HG03460 (cell line): ENCODE measurements around the gene LY9.
"Not testable (repeated sequence)": the region's sequence is repeated elsewhere in the genome, so short reads cannot be mapped to it uniquely, and the experiment has no call there.

Experiments
- ATAC-seq: cut with Tn5 transposase; IDR thresholded peaks from one replicate; pipeline ENCODE4 v1.9.1; 2021; ENCODE audit not compliant: unreplicated experiment

Gene LY9

DNA sequence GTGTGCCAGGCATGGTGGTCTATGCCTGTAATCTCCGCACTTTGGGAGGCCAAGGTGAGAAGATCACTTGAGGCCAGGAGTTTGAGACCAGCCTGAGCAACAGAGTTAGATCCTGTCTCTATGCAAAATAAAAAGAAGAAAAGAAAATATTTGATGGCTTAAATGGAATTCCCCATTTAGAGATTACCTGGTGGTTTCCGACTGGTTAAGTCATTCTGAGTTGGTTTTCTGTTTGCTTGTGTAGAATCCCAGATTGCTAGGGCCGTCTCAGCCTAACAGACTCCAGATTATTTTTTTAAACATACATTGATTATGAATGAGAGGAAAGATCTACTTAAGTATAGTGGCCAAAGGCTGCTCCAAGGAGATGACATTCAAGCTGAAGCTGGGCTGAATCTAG lies 22.9 kb upstream of the LY9 start:
- ATAC-seq: no peak

DNA sequence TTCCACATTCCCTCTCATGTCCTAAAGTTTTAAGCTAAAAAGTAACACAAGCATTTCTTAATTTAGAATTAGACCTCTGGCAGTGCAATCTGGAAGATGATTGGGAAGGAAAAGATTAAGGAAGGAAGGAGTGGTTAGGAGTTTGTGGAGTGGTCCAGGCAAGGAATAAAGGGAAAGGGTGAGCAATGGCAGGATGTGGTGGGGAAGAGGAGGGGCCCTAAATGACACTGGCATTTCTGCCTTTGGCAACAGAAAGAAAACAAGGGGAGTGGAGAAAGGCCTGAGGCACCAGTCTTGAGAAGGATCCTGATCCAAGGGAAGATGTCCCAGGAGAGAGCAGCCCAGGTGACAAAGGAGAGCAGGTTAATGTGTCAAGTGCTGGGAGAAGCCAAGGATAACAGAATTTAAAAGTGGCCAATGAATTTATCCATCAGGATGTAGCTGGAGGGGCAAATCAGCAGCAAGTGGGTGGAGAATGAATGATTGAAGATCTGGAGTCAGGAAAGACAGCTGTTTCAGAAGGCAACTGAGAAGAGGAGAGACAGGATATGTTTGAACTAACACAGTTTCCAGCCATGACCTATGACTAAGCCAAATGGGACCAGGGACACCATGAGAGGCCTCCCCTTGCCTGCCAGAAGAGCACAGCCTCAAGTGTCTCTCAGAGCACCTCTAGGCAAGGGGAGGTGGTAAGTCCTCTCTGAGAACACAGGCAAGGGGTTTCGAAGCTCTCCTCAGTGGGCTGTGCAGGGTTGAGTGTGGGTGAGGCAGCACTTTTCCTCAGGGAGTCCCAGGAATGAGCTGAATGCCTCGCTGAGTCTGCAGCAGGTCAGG lies 20.9 kb upstream of the LY9 start:
- ATAC-seq: no peak

DNA sequence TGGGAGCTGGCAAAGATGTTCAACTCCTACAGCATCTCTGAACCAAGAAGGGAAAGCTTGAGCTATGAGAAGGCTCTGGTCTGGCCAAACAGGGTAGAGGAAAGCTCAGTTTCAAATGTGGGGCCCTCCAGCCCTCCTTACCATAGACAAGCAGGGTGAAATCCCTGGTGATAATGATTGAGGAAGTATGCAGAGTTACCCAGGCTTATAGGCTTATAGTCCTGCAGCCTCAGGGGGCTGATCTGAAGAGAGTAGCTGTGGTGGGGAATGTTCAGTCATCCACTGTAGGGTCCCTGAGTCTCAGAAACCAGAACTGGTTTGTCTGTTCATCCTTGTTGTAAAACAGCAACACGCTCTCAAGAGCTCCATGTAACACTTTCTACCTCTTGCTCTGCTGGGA lies 19.8 kb upstream of the LY9 start:
- ATAC-seq: peak; percentile 46

DNA sequence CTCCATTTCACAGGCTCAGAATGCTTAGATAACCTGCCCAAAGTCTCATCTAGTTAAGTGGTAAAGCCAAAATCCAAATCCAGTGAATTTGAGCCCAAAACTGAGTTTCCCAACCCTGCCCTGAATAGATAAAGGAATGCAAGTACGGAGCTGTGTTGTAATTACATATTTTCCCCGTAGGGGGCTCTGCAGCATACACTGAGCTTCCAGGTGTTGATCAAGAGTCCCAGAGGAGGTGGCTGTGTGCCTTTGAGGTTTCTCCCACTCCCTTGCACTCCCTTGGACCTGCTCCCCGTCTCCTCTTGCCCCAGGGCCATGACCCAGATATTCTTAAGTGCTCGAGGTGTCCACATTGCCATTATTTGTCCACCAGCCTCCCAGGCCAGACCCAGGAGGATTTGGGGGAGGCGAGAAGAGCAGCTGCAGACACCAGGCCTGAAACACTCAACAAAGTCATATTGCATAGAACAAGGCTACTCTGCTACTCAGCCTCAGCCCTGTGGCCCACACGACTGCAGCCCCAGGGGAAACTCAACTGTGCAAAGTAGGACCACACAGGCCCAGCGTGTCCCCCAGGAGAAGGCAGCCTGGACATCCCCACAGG lies 18.4 kb upstream of the LY9 start:
- no peak for ATAC-seq

DNA sequence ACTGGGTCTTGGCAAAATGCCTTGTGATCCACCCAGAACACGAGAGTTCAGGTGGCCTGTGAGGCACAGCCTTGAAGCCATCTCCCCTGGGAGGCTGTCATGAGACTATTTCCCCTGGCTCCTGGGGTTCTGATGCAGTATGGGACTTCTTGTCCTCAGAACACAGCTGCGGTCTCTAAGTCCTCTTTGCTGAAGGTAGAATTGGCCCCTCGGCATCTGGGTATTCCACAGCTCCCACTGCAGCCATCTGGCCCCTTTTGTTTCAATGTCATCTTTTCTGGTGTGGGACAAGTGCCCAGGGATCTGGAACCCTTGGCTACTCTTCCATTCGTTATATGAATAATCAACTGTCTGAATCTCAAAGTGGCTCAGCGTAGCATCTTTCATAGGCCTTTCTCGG lies 17.0 kb upstream of the LY9 start:
- no peak for ATAC-seq

DNA sequence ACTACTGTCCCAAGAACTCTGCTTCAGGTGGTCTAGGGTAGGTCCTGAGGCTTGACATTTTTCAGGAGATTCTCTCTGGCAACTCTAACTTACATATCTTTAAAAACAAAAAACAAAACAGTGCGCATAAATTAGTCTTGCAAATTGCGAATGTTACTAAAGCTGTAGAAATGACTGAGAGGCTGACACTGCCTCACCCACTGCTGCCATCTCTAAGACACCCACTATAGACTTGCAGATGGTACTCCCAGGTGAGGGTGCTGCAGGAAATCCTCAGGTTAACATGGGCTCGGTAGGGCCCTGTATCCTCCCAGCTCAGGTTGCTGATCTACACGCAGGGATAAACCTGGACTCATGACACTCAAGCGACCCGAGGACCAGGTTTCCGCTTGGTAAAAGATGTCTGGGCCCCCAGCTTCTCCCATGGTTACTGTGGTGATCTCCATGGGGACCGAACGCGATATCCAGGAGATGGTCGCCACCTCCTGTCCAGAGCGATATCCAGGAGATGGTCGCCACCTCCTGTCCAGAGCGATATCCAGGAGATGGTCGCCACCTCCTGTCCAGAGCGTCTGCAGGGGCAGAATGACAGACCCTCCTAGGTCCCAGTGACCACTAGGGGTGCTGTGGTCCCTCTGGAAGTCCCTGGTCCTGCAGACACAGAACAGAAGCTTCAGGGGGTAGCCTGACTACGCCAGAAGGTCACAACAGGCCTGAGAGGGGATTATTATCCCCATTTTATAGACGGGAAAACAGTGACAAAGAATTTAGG lies 16.2 kb upstream of the LY9 start:
- ATAC-seq: no peak

DNA sequence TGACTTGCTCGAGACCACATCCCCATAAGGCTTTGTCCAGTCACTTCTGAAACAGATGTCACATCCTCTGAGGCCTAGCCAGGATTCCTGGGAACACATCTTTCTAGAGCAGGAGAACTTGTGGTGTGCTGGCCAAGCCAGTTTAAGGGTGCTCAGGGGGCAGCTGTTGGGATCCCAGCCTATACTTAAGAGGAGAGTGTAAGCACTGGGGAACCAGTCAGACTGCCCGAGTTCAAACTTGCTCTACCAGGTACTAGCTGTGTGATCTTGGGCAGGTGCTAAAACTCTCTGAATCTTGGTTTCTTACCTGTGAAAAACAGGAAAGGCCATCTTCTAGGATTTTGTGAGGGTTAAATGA lies 15.6 kb upstream of the LY9 start:
- no peak for ATAC-seq

DNA sequence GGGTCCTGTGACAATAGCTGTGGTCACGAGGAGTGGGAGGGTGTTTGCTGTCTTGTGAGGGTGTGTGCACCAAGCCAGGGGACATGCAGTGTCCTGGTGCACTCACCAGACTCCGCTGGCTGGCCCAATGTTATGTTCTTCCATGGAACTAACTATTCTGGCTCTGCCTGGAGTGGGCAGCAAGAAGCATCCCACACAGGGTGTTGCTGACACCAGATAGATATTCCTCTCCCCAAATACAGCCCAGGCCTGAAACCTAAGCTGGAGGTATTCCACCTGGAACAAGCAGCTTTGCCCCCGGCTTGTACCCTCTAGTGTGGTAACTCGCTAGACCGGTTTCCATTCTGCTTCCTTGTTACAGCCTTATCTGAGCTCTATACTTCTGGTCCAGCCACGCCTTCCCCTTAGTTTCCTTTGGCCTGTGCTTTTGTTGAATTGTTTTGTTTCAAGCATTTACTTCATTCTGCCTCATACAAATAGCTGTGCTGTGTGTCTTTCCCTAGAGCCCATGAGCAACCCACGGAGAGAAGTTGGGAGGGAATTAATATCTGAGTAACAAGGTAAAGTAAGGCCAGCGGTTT lies 14.7 kb upstream of the LY9 start:
- ATAC-seq: no peak

DNA sequence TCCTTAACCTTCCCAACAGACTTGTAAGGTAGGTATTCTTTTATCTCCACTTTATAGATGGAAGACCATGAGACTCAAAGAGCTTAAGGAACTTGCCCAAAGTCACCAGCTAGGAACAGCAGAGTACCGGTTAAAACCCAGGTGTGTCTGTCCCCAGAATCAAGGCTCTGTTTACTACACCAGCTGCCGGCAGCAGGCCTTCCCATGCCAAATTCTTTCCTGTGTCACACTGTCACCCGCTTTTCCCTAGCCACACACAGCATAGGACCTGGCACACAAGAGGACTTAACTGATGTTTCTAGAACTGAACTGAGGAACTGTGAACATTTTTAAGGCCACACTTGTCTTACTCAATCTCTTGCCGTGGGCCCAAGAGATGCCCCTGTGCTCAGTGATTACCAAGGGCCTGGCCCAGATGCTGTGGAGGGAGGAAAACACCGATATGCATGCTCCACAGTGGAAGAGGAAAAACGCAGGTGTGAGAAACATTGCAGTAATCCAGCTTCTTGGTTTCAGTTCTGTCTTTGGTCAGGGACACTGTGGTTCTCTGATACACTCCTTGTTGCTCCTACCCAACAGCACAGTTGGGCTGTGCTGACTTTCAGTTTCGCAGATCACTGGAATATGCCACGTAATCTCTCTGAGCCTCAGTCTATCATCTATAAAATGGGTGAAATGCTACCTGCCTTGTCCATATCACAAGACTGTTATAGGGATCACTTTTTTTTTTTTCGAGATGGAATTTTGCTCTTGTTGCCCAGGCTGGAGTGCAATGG lies 13.9 kb upstream of the LY9 start:
- ATAC-seq: peak; percentile 81

DNA sequence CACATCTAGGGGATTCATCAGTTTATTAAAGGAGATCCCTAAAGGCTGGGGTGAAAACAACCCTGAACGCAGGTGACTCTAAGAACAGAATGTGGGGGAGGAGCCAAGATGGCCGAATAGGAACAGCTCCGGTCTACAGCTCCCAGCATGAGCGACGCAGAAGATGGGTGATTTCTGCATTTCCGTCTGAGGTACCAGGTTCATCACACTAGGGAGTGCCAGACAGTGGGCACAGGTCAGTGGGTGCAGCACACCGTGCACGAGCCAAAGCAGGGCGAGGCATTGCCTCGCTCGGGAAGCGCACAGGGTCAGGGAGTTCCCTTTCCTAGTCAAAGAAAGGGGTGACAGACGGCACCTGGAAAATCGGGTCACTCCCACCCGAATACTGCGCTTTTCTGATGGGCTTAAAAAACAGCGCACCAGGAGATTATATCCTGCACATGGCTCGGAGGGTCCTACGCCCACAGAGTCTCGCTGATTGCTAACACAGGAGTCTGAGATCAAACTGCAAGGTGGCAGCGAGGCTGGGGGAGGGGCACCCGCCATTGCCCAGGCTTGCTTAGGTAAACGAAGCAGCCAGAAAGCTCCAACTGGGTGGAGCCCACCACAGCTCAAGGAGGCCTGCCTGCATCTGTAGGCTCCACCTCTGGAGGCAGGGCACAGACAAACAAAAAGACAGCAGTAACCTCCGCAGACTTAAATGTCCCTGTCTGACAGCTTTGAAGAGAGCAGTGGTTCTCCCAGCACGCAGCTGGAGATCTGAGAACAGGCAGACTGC lies 12.8 kb upstream of the LY9 start:
- ATAC-seq: not testable (repeated sequence)

DNA sequence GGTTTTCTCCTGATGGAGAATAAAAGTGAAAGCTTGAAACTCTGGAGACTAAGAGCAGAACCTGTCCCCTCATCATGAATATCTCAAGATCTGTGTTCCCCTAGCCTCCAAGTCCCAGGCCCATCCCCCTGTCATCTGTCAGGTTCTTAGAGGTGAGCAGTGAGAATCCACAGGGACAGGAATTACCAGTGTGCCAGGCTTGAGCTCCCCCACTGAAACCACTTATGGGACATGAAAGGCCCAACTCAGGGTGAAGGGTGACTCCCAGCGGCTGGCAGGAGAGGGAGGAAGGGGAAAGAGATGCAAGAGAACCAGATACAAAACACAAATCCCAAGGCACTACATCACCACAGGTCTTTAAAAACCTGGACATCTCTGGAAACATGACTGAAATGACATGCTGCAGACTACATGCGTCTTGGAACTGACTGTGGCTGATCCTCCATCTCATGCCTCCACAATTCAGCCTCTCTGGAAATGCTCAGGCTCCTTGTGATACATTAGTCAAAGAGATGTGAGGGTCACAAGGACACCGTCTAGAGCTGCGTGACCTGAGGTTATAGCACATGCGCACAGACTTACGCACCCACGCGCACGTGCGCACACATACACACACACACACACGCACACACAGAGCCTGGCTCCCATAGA lies 6.8 kb upstream of the LY9 start:
- ATAC-seq: peak; percentile 8

DNA sequence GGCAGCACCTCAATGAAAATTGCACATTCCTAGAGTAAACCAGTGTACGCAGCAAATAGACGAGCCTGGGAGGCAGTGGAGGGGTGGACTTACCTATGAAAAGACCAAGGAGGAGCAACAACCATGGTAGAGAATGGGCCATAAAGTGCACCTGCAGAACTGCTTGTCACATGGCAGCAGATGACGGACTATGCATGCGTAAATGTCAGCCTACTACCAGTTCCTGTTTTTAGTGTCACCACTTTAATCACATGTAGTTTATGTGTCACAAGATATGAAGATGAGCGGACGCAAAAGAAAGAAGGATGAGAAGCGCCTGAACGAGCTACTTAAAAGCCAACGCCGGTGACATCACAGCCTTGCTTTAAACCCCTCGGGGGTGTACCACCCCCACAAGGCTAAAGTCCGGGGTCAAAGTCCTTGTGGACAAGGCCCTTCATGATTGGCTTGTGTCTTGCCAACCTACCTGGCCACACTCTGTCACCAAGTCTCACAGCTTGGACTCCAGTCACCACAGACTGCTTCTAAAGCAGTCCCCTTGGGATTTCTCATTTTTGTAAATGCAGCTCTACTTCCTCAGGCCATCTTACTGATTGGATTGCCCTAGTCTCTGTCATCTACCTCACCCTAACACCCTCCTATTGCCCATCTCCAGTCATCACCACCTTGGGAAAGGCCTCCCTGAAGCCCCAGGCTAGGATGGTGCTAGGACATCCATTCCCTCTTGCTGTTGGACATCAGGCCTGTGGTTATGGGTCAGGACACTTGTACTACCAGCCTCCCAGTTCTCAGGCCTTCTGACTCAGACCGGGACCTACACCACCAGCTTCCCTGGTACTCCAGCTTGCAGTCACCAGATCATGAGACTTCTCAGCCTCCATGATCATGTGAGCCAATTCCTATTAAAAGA lies 6.0 kb upstream of the LY9 start:
- ATAC-seq: peak; percentile 82

DNA sequence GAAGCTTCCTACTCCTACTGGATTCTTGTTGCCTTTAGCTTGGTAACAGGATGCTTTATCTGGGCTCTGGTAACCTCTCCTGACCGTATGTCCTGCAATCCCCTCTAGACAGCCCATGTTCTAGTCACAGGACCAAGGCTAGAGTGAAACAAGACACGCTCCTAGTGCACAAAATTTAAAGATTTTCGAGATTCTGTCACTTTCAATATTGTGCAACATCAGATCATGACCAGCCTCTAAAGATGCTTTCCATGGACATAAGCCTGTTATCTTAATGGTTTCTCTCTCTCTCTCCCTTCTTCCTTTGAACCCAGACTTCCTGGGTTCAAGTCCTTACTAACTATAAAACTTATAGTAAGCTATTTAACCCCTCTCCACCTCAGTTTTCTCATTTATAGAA lies 1.6 kb upstream of the LY9 start:
- ATAC-seq: no peak

DNA sequence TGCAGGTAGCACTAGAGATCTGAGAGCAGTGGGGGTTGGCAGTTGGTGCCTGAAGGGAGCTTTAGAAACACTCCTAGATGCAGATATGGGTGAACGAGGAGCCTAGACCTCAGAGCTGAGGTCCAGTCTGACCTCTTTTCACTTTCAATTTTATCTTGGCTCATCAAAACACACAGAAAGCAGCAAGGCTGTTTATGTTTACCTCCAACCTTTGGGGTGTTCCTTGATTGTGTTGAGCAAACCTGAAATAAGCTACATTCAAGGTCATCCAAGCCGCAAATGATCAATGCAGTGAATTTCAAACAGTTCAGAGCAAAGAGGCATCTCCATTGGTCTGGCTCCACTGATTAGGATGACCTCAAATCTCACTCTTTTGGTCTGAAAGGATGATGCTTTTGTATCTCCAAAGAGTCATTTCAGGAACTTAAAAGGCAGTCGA lies 1.3 kb downstream of the LY9 start:
- no peak for ATAC-seq

DNA sequence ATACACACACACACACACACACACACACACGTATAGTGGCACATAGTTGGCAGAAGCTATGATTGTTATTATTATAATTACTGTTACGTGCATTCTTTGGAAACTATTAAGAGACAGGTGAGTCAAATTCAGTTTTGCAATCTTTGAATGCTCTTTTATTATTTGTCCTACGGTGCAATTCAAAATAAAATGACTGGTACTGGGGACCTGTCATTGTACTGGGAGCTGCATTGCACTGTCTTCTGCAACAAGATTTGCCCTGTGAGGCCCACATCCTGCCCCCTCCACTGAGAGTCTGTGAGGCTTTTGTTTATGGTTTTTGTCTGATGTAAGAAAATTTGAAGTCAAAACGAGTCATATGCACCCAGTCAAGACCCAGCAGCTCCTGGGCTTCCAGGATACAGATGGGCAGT lies 1.9 kb downstream of the LY9 start:
- no peak for ATAC-seq

DNA sequence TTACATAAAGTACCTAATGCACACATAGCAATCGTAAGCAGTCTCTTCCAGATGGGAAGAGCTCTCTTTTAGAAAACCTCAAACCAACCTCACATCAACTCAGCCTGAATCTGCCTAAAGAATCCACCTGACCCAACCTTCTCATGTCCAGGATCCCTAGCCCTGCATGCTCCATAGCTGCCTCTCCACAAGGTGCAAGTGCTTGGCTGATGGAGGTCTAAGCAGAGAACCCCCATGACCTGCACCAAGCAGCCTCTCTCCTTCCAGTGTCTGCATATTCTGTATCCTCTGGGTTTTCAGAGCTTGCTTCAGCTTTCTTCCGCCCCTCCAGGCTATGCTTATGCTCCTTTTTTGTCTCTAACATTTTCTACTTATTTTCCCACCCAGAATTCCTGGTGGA lies 2.5 kb downstream of the LY9 start:
- ATAC-seq: no peak

DNA sequence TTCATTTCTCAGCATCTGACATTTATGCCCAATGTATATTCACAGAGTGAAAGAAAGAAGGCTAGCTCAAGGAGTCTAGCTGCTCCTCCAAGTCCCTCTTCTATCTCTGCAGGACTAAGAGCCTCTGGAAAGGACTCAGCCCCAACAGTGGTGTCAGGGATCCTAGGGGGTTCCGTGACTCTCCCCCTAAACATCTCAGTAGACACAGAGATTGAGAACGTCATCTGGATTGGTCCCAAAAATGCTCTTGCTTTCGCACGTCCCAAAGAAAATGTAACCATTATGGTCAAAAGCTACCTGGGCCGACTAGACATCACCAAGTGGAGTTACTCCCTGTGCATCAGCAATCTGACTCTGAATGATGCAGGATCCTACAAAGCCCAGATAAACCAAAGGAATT lies 3.7 kb downstream of the LY9 start:
- ATAC-seq: no peak

DNA sequence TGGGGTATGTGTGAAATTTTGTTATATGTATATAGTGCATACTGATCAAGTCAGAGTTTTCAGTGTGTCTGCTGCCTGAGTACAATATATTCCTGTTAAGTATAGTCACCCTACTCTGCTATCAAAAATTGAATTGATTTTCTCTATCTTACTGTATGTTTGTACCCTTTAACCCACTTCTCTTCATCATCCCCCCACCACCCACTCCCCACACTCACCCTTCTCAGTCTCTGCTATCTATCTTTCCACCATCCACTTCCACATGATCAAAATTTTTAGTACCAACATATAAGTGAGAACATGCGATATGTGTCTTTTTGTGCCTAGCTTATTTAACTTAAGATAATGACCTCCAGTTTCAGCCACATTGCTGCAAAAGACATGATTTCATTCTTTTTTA lies 4.2 kb downstream of the LY9 start:
- ATAC-seq: no peak
